Panc1 (cell line): ENCODE measurements around the gene MTA2. TPM values are rescaled to one million over a fixed set of nuclear protein-coding genes. Genes with fewer than 3 reads are reported as not detected.
"Not testable (repeated sequence)": the region's sequence is repeated elsewhere in the genome, so short reads cannot be mapped to it uniquely, and the experiment has no call there.

ENCODE experiments used
- ATAC-seq: fragments of 200-7000 bp; cut with Tn5 transposase; 2 replicates; pipeline ENCODE4 v1.9.1; 2020; ENCODE audit warnings: mild to moderate bottlenecking, moderate library complexity
- BruUV-seq: library from RNA; stranded (reverse); fragments of 400-500 nt; replicated peaks from 2 replicates; lab custom pipeline; 2021; lab: Mats Ljungman, UMichigan
- CTCF ChIA-PET: fragments of 300-600 bp; sonication (Branson Sonifier 250); formaldehyde crosslinking; loops from one replicate; lab custom pipeline; 2022; ENCODE audit warnings: antibody characterized with exemption; lab: Charles Lee
- POLR2A ChIA-PET: fragments of 300-600 bp; sonication (Branson Sonifier 250); formaldehyde crosslinking; loops from one replicate; lab custom pipeline; 2022; ENCODE audit warnings: antibody characterized with exemption; lab: Charles Lee
- DNase-seq: peaks from one replicate; pipeline ENCODE4 v3.0.0-alpha.2; 2010; ENCODE audit warnings: low read depth, low spot score
- H3K27ac ChIP-seq: 2 replicates; pipeline ENCODE4 v1.5.1; 2011; ENCODE audit warnings: mild to moderate bottlenecking, low read length, inconsistent platforms
- H3K27me3 ChIP-seq: fragments of 200-500 bp; sonication (Bioruptor generic); 2 replicates; pipeline ENCODE4 v1.6.0; 2014; ENCODE audit warnings: low read length, inconsistent platforms; ENCODE audit not compliant: control insufficient read depth, insufficient read depth
- H3K36me3 ChIP-seq: fragments of 200-500 bp; sonication (Bioruptor generic); 2 replicates; pipeline ENCODE4 v1.5.1; 2014; ENCODE audit warnings: inconsistent platforms, mild to moderate bottlenecking, low read length, moderate library complexity; ENCODE audit not compliant: control insufficient read depth, insufficient read depth
- H3K4me1 ChIP-seq: 2 replicates; pipeline ENCODE4 v1.5.1; 2011; ENCODE audit warnings: inconsistent platforms, mild to moderate bottlenecking, low read length, moderate library complexity; ENCODE audit not compliant: control insufficient read depth, insufficient read depth
- H3K4me3 ChIP-seq, 2 experiments: 2 replicates each; pipeline ENCODE4 v1.5.1; 2011 to 2012; ENCODE audit warnings: low read depth in 2 of 2, low read length in 2 of 2, mild to moderate bottlenecking in 2 of 2, inconsistent platforms in 1 of 2, moderate library complexity in 1 of 2
- H3K9me3 ChIP-seq: fragments of 200-500 bp; sonication (Bioruptor generic); 2 replicates; pipeline ENCODE4 v1.5.1; 2014; ENCODE audit warnings: low read depth, mild to moderate bottlenecking, inconsistent platforms, low read length, moderate library complexity; ENCODE audit not compliant: control insufficient read depth, insufficient read depth
- CTCF ChIP-seq: fragments of 450-650 bp; IDR thresholded peaks from 2 replicates; pipeline ENCODE4 v1.5.1; 2017; ENCODE audit warnings: mild to moderate bottlenecking
- POLR2AphosphoS5 ChIP-seq: IDR thresholded peaks from 2 replicates; pipeline ENCODE4 v1.6.1; 2012; ENCODE audit warnings: mild to moderate bottlenecking, low read depth, low read length, moderate library complexity
- SIN3A ChIP-seq: IDR thresholded peaks from 2 replicates; pipeline ENCODE4 v1.6.1; 2012; ENCODE audit warnings: low read depth, mild to moderate bottlenecking, low read length, moderate library complexity, borderline replicate concordance; ENCODE audit not compliant: insufficient read depth
- TCF7L2 ChIP-seq: IDR thresholded peaks from 2 replicates; pipeline ENCODE4 v1.6.1; 2011; ENCODE audit warnings: mild to moderate bottlenecking, low read depth, low read length, inconsistent platforms
- in situ Hi-C: cut with HindIII; loops from 2 replicates; pipeline ENCODE4 v1.10.0; 2016; ENCODE audit warnings: low sequenced_read_pairs, low pct_unique_long_range_greater_than_20kb
- intact Hi-C: fragments of 100-400 bp; cut with micrococcal nuclease; formaldehyde crosslinking; loops from one replicate; pipeline ENCODE4 v1.10.0; 2022; ENCODE audit not compliant: unreplicated experiment
- total RNA-seq: library from RNA; stranded (reverse); gene quantifications from one replicate; pipeline ENCODE4 v1.2.1, GENCODE V29; 2021; ENCODE audit not compliant: unreplicated experiment
- TF ChIP-seq, protein P1 (sequence below), 2 experiments: IDR thresholded peaks; 2 replicates each; pipeline ENCODE4 v1.6.1; 2011 to 2012; ENCODE audit warnings: low read depth in 2 of 2, control low read depth in 1 of 2, low read length in 1 of 2, mild to moderate bottlenecking in 1 of 2, moderate library complexity in 1 of 2; ENCODE audit not compliant: insufficient read depth in 1 of 2

Gene MTA2
- total RNA-seq, 1 experiment from 2014 or later, result 163 TPM

DNA sequence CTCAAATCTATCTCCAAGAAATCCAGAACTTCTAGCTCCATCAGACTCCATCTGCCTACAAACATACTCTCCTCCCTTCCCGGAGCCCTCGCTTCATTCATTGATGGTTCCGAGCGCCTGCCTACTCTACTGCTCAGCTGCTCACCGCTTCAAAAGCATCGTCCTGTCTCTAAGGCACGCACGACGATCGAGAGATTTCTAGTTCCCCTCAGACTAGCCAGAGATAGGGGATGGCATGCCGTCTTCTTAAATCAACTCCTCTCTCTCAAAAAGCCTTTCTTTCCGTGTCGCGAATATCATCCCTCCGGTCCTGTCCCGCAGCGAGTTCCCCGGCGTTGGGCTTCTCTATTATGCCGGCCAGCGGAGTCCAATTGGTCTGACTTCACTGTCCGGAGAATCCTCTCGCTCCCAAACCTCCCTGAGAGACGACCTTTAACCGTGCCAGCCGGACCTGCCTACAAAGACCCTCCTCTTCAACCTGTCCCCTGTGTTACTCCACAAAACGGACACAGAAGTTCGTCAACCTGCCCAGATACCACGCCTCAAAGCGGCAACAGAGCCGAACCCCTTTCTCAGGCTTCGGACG is 28.6 kb downstream of the MTA2 start:
- CTCF ChIA-PET, result interaction anchor here (1.0 kb wide), 3 partner anchors 12 to 148 kb away, joined by 4 to 7 read pairs (median 4); partner anchors contain the start of gene TUT1
- Histone ChIP-seq H3K27ac (peak overlapping the region; percentile 99), H3K4me1 (peaks cover 42% of the 10 kb centered on the region), H3K9me3 (no peaks in the 10 kb centered on the region), H3K36me3 (peaks cover 32% of the 10 kb centered on the region), H3K27me3 (no peaks in the 10 kb centered on the region), H3K4me3 (peak overlapping the region; percentile 98 to 100)
- no peak for DNase-seq
- in situ Hi-C loops (no loop called here), intact Hi-C loops (no loop called here)
- ATAC-seq, result no peak
- POLR2A ChIA-PET, result interaction anchor here (1.0 kb wide), 3 partner anchors 18 to 26 kb away, joined by 3 to 9 read pairs (median 7); partner anchors contain the start of gene AHNAK
- TSS peak; percentile 92 for BruUV-seq
- TF ChIP-seq SIN3A, result no peak
- no peak for TF ChIP-seq POLR2AphosphoS5
- TF ChIP-seq TCF7L2, result no peak
- TF ChIP-seq CTCF, result no peak
- TF ChIP-seq, protein P1, sequence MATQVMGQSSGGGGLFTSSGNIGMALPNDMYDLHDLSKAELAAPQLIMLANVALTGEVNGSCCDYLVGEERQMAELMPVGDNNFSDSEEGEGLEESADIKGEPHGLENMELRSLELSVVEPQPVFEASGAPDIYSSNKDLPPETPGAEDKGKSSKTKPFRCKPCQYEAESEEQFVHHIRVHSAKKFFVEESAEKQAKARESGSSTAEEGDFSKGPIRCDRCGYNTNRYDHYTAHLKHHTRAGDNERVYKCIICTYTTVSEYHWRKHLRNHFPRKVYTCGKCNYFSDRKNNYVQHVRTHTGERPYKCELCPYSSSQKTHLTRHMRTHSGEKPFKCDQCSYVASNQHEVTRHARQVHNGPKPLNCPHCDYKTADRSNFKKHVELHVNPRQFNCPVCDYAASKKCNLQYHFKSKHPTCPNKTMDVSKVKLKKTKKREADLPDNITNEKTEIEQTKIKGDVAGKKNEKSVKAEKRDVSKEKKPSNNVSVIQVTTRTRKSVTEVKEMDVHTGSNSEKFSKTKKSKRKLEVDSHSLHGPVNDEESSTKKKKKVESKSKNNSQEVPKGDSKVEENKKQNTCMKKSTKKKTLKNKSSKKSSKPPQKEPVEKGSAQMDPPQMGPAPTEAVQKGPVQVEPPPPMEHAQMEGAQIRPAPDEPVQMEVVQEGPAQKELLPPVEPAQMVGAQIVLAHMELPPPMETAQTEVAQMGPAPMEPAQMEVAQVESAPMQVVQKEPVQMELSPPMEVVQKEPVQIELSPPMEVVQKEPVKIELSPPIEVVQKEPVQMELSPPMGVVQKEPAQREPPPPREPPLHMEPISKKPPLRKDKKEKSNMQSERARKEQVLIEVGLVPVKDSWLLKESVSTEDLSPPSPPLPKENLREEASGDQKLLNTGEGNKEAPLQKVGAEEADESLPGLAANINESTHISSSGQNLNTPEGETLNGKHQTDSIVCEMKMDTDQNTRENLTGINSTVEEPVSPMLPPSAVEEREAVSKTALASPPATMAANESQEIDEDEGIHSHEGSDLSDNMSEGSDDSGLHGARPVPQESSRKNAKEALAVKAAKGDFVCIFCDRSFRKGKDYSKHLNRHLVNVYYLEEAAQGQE (IDR thresholded peaks at IDR 0.05; ENCODE audit: insufficient read depth in 1 of 2, low read depth in 2 of 2, low read length in 1 of 2), result no peak

DNA sequence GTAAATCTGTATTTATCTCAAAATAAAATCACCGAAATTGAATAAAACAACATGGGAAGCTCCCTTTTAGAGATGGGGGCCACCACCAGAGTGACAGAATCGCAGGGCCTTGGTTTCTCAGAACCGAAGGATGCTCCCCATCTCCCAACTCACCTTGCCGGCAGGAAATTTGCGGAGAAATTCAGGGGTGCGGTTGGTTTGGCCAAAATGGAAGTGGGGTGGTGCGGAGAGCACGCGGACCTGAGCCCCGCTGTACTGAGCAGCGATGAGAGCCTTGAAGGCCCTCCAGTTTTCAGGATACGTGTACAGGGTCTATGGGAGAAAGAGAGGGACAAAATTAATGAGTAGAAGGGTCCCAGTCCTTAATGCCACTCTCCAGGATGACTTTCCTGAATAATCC is 29.2 kb downstream of the MTA2 start:
- Histone ChIP-seq H3K27me3 (no peaks in the 10 kb centered on the region), H3K36me3 (peaks cover 32% of the 10 kb centered on the region), H3K9me3 (no peaks in the 10 kb centered on the region), H3K27ac (peak overlapping the region; percentile 99), H3K4me3 (peak overlapping the region; percentile 98 to 100), H3K4me1 (peaks cover 42% of the 10 kb centered on the region)
- DNase-seq (no peak), ATAC-seq (no peak)
- intact Hi-C loops, result no loop called here
- TF ChIP-seq POLR2AphosphoS5 (no peak), CTCF (no peak), SIN3A (no peak), TCF7L2 (no peak)
- TF ChIP-seq, protein P1 (IDR thresholded peaks at IDR 0.05; ENCODE audit: insufficient read depth in 1 of 2, low read depth in 2 of 2, low read length in 1 of 2), result no peak
- ChIA-PET POLR2A (no interaction called here), CTCF (no interaction called here)
- in situ Hi-C loops, result no loop called here
- BruUV-seq, result no TSS peak

DNA sequence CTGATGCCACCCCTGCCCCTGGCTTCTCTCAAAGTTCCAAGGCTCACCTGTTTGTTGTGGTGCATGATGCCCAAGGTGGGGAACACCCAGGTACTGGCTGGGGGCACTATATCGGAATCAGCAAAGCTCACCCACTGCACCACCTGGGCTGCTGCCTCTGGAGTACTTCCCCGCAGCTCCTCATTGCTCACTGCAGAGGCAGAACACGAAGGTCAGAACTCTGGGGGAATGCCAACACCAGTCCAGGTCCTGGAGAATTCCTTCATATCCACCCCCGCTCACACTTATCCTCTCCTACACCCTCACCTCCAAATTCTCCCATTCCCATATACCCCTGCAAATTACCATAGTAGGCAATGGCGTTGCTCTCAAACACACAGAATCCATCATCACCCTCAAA is 30.2 kb downstream of the MTA2 start:
- intact Hi-C loops, ATAC-seq, H3K27me3 ChIP-seq, POLR2A ChIA-PET, in situ Hi-C loops, BruUV-seq, CTCF ChIA-PET, H3K9me3 ChIP-seq, DNase-seq: not testable (repeated sequence)
- Histone ChIP-seq H3K27ac (peak overlapping the region; percentile 99), H3K36me3 (peaks cover 36% of the 10 kb centered on the region), H3K4me1 (peaks cover 42% of the 10 kb centered on the region), H3K4me3 (peak overlapping the region in 1 of 2 experiments; percentile 100; a peak in 1 of 4 replicates)
